ENCODE results near the gene TAS2R20. TPM values are rescaled to one million over a fixed set of nuclear protein-coding genes. Genes with fewer than 3 reads are reported as not detected.

TAS2R20 gene
- total RNA-seq, 2 experiments from 2014 or later: 0.36 to 0.97 TPM

DNA sequence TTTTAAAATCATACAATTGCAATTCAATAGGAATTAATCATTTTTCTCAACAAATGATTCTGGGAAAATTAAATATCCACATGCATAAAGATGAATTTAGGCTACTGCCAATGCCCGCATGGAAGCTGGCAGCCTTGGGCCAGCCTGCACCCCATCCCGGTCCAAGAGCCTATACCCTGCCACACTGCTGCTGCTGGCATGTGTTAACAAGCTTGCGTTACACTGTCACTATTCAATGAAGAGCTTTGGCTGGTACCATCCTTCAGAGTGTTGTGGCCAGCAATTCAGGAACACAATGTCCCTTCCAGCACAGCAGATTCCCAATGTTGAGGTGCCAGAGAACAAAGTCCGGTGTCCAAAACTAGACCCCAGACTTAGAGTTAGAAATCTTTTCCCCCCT, 45.5 kb downstream of the TAS2R20 start:
- Mint-ChIP-seq H3K4me1 (ENCODE audit: low read depth) (peaks cover 4% of the 10 kb centered on the region), H3K36me3 (peaks cover 6% of the 10 kb centered on the region), H3K27ac (no peak overlapping the region), H3K27me3 (no peaks in the 10 kb centered on the region), H3K9me3 (peaks cover 16% of the 10 kb centered on the region), H3K4me3 (no peak overlapping the region)
- ChIA-PET CTCF (no interaction called here), POLR2A (no interaction called here)
- intact Hi-C loops (cut with micrococcal nuclease): no loop called here
- no peak for DNase-seq

Other genes starting within 250 kb of the TAS2R20 start
- not detected for gene TAS2R7, start 195.7 kb downstream of the TAS2R20 start, total RNA-seq
- not detected for gene TAS2R8, start 191.0 kb downstream of the TAS2R20 start, total RNA-seq
- not detected for gene TAS2R9, start 188.1 kb downstream of the TAS2R20 start, total RNA-seq
- not detected for gene TAS2R10, start 171.9 kb downstream of the TAS2R20 start, total RNA-seq
- gene PRR4, start 148.8 kb downstream of the TAS2R20 start, total RNA-seq: under 1 TPM in 1 of 2 experiments, not detected in 1; 0.57 TPM
- gene PRH1, start 114.0 kb downstream of the TAS2R20 start, total RNA-seq: 1 to 10 TPM; 6.5 to 6.6 TPM
- not detected for gene TAS2R13, start 88.7 kb downstream of the TAS2R20 start, total RNA-seq
- not detected for gene PRH2, start 69.1 kb downstream of the TAS2R20 start, total RNA-seq
- gene TAS2R14, start 59.0 kb downstream of the TAS2R20 start, total RNA-seq: 1 to 10 TPM in 1 of 2 experiments, under 1 TPM in 1; 0.62 to 1.2 TPM
- gene TAS2R50, start 11.4 kb downstream of the TAS2R20 start, total RNA-seq: not detected
- under 1 TPM; 0.92 to 0.93 TPM for gene TAS2R19, start 24.3 kb upstream of the TAS2R20 start, total RNA-seq
- gene TAS2R31, start 33.1 kb upstream of the TAS2R20 start, total RNA-seq: 1 to 10 TPM; 1.1 TPM
- gene TAS2R46, start 64.0 kb upstream of the TAS2R20 start, total RNA-seq: under 1 TPM; 0.41 to 0.55 TPM
- under 1 TPM in 1 of 2 experiments, not detected in 1; 0.21 TPM for gene TAS2R43, start 94.0 kb upstream of the TAS2R20 start, total RNA-seq
- under 1 TPM; 0.87 to 0.95 TPM for gene TAS2R30, start 136.3 kb upstream of the TAS2R20 start, total RNA-seq
- 1 to 10 TPM; 5.9 to 6.5 TPM for gene SMIM10L1, start 172.9 kb upstream of the TAS2R20 start, total RNA-seq
- not detected for gene TAS2R42, start 188.6 kb upstream of the TAS2R20 start, total RNA-seq

All from activated CD4-positive, alpha-beta memory T cell treated with anti-CD3 and anti-CD28 coated beads for 36 hours (primary cell).